GM10847 (cell line): ENCODE results near the gene NDE1.

ENCODE experiments used
- POLR2A ChIP-seq: IDR thresholded peaks from 2 replicates; pipeline ENCODE4 v1.6.1; 2011; ENCODE audit not compliant: insufficient read length; ENCODE audit errors: extremely low read depth

Gene NDE1

GRCh38 chr16:15757630-15758251 is 107.7 kb downstream of the NDE1 start:
- no peak for TF ChIP-seq POLR2A

- no peak for TF ChIP-seq POLR2A
Measured at GRCh38 chr16:15759070-15759469, 109.0 kb downstream of the NDE1 start.

- no peak for TF ChIP-seq POLR2A
Measured at GRCh38 chr16:15760129-15760528, 110.1 kb downstream of the NDE1 start.

GRCh38 chr16:15764112-15764511 is 114.1 kb downstream of the NDE1 start:
- TF ChIP-seq POLR2A = no peak

- no peak for TF ChIP-seq POLR2A
Measured at GRCh38 chr16:15765116-15765515, 115.1 kb downstream of the NDE1 start.

GRCh38 chr16:15765880-15766279 is 115.8 kb downstream of the NDE1 start:
- TF ChIP-seq POLR2A = no peak

GRCh38 chr16:15766918-15767317 is 116.9 kb downstream of the NDE1 start:
- TF ChIP-seq POLR2A = no peak

GRCh38 chr16:15768201-15768600 is 118.2 kb downstream of the NDE1 start:
- no peak for TF ChIP-seq POLR2A

- no peak for TF ChIP-seq POLR2A
Measured at GRCh38 chr16:15769239-15769638, 119.2 kb downstream of the NDE1 start.

GRCh38 chr16:15770107-15770506 is 120.1 kb downstream of the NDE1 start:
- TF ChIP-seq POLR2A = no peak

- no peak for TF ChIP-seq POLR2A
Measured at GRCh38 chr16:15770512-15770911, 120.5 kb downstream of the NDE1 start.

GRCh38 chr16:15771694-15772093 is 121.6 kb downstream of the NDE1 start:
- TF ChIP-seq POLR2A = no peak

- TF ChIP-seq POLR2A = no peak
Measured at GRCh38 chr16:15772579-15773293, 122.7 kb downstream of the NDE1 start.

- TF ChIP-seq POLR2A = no peak
Measured at GRCh38 chr16:15773968-15774367, 123.9 kb downstream of the NDE1 start.

- TF ChIP-seq POLR2A = no peak
Measured at GRCh38 chr16:15775209-15775608, 125.2 kb downstream of the NDE1 start.

GRCh38 chr16:15775663-15776304 is 125.7 kb downstream of the NDE1 start:
- TF ChIP-seq POLR2A = no peak
